ENCODE measurements around the gene PFKFB3. TPM values are rescaled to one million over a fixed set of nuclear protein-coding genes. Genes with fewer than 3 reads are reported as not detected.
A peak's percentile ranks its signal among the peaks of the same experiment; 100 is the strongest.

Gene PFKFB3
- total RNA-seq, 1 experiment from 2014 or later: 36.8 TPM

DNA sequence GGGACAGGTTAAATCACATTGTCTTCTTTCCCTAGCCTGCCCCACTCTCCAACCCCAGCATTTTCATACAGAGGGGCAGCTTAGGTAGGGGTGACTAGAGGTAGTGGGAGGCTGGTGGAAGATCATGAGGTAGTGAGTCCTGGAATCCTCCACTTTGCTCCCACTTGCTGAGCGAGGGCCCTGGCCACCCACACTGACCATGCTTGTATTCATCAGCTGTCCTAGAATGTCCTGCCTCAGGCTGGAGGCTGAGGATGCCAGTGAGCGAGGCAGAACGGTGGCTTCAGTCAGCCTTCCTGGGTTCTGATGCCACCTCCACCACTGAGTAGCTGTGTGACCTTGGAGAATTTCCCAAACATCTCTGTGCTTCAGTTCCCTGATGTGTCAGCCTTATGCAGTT is 34.6 kb upstream of the PFKFB3 start:
- Histone ChIP-seq H3K79me2 (ENCODE audit: insufficient read depth, low read length) (0 out of 2 replicates have a peak, but pooled peaks cover 3% of the 10 kb centered on the region), H3K56ac (ENCODE audit: insufficient read length, low read depth, low read length) (no peak overlapping the region), H3K4ac (ENCODE audit: low read depth, low read length) (no peak overlapping the region), H2BK20ac (ENCODE audit: low read depth, low read length, poor library complexity, severe bottlenecking) (no peak overlapping the region), H3K27me3 (ENCODE audit: insufficient read depth, low read length) (no peaks in the 10 kb centered on the region), H2AK5ac (ENCODE audit: insufficient read length, low read length) (no peak overlapping the region), H3K18ac (ENCODE audit: insufficient read length, low read depth, low read length) (no peak overlapping the region), H3K9ac (ENCODE audit: extremely low read depth, insufficient read length, low read length) (no peak overlapping the region), H3K23me2 (ENCODE audit: insufficient read length, low read depth, low read length, poor library complexity, severe bottlenecking) (peaks cover 4% of the 10 kb centered on the region), H4K5ac (ENCODE audit: insufficient read length, low read depth, low read length) (no peak overlapping the region), H3T11ph (ENCODE audit: low read length) (no peak overlapping the region), H3K9me3 (ENCODE audit: control insufficient read depth, low read depth, low read length) (no peaks in the 10 kb centered on the region), H2BK120ac (ENCODE audit: low read depth, low read length, poor library complexity, severe bottlenecking) (no peak overlapping the region), H3K79me1 (ENCODE audit: insufficient read depth, low read depth, low read length, poor library complexity, severe bottlenecking) (peaks cover 3% of the 10 kb centered on the region), H4K91ac (ENCODE audit: insufficient read length, low read depth, low read length) (no peak overlapping the region), H4K8ac (replicated peaks; ENCODE audit: insufficient read length, low read depth, low read length) (no peak overlapping the region), H3K27ac (ENCODE audit: insufficient read length, low read depth, low read length) (no peak overlapping the region), H3K4me1 (ENCODE audit: insufficient read depth, low read length) (no peaks in the 10 kb centered on the region), H3K23ac (ENCODE audit: insufficient read length, low read depth, low read length) (no peak overlapping the region), H3K4me2 (ENCODE audit: insufficient read depth, insufficient read length, low read length) (no peak overlapping the region), H4K20me1 (ENCODE audit: control insufficient read depth, insufficient read depth, insufficient read length) (no peaks in the 10 kb centered on the region), H2AFZ (ENCODE audit: low read length) (no peak overlapping the region), H2BK5ac (ENCODE audit: insufficient read length, low read length) (no peak overlapping the region), H3K14ac (ENCODE audit: insufficient read depth, low read length) (no peak overlapping the region), H2BK12ac (ENCODE audit: insufficient read length, low read depth, low read length) (no peak overlapping the region), H2BK15ac (ENCODE audit: low read depth, low read length) (no peak overlapping the region)
- Mint-ChIP-seq H3K27ac (0 out of 7 replicates have a peak overlapping the region, but pooled peaks of 1 of the 3 experiments have one; percentile 8), H3K9me3 (no peaks in the 10 kb centered on the region), H3K27me3 (ENCODE audit: low read depth) (no peaks in the 10 kb centered on the region; the same call in none of the 2 replicates), H3K4me1 (peaks cover 33 to 38% of the 10 kb centered on the region in 2 experiments), H3K4me3 (no peak overlapping the region), H3K36me3 (ENCODE audit: insufficient read depth in 1 of 3, low read depth in 3 of 3) (peaks cover 9 to 33% (median 11%) of the 10 kb centered on the region in 3 experiments)
- TF ChIP-seq, protein P1, sequence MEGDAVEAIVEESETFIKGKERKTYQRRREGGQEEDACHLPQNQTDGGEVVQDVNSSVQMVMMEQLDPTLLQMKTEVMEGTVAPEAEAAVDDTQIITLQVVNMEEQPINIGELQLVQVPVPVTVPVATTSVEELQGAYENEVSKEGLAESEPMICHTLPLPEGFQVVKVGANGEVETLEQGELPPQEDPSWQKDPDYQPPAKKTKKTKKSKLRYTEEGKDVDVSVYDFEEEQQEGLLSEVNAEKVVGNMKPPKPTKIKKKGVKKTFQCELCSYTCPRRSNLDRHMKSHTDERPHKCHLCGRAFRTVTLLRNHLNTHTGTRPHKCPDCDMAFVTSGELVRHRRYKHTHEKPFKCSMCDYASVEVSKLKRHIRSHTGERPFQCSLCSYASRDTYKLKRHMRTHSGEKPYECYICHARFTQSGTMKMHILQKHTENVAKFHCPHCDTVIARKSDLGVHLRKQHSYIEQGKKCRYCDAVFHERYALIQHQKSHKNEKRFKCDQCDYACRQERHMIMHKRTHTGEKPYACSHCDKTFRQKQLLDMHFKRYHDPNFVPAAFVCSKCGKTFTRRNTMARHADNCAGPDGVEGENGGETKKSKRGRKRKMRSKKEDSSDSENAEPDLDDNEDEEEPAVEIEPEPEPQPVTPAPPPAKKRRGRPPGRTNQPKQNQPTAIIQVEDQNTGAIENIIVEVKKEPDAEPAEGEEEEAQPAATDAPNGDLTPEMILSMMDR (conservative IDR thresholded peaks at IDR 0.05): no peak
- DNase-seq: no peak
- no CpG with 5 or more reads among the region's 3 CpGs for WGBS (ENCODE audit: extremely low coverage, insufficient read length, low lambda C conversion rate)

All from H9 (cell line).